Keratinocyte (primary cell): Measurements from ENCODE around the gene CACNA2D1. TPM values are rescaled to one million over a fixed set of nuclear protein-coding genes. Genes with fewer than 3 reads are reported as not detected.

ENCODE experiments used
- DNase-seq: peaks from one replicate; pipeline ENCODE4 v3.0.0-alpha.2; 2011; ENCODE audit warnings: low read depth, missing footprints, low spot score
- FAIRE-seq: peaks from 2 replicates; lab custom pipeline; 2011; peaks lifted over from hg19 to GRCh38; lab: Jason Lieb, UNC
- H2AFZ ChIP-seq: 2 replicates; pipeline ENCODE4 v1.6.0; 2012; ENCODE audit warnings: low read length, control low read depth, inconsistent platforms; ENCODE audit not compliant: control insufficient read depth
- H3K27ac ChIP-seq: 2 replicates; pipeline ENCODE4 v1.5.1; 2011; ENCODE audit warnings: low read length; ENCODE audit not compliant: control insufficient read depth, insufficient read depth
- H3K27me3 ChIP-seq: 3 replicates; pipeline ENCODE4 v1.6.0; 2011; ENCODE audit warnings: low read length; ENCODE audit not compliant: control insufficient read depth, insufficient read depth; ENCODE audit errors: extremely low read depth
- H3K36me3 ChIP-seq, 2 experiments: 2 replicates in 1 of 2; 3 replicates in 1 of 2; pipeline ENCODE4 v1.5.1; 2011; ENCODE audit warnings: low read length in 2 of 2, mild to moderate bottlenecking in 1 of 2; ENCODE audit not compliant: control insufficient read depth in 2 of 2, insufficient read depth in 2 of 2; ENCODE audit errors: extremely low read depth in 1 of 2
- H3K4me1 ChIP-seq: 3 replicates; pipeline ENCODE4 v1.5.1; 2011; ENCODE audit warnings: low read length; ENCODE audit not compliant: control insufficient read depth, insufficient read depth; ENCODE audit errors: extremely low read depth
- H3K4me2 ChIP-seq: 3 replicates; pipeline ENCODE4 v1.6.0; 2011; ENCODE audit warnings: low read depth, low read length; ENCODE audit not compliant: control insufficient read depth, insufficient read depth; ENCODE audit errors: extremely low read depth
- H3K4me3 ChIP-seq, 3 experiments: fragments of 200-600 bp in 1 of 3; sonication (generic) in 1 of 3; 2 replicates in 2 of 3; 3 replicates in 1 of 3; pipeline ENCODE4 v1.5.1; 2011 to 2016; ENCODE audit warnings: low read length in 3 of 3, mild to moderate bottlenecking in 3 of 3, control low read depth in 2 of 3, inconsistent platforms in 1 of 3, low read depth in 1 of 3, mixed read lengths in 1 of 3, mixed run types in 1 of 3, moderate library complexity in 1 of 3; ENCODE audit not compliant: control insufficient read depth in 2 of 3, insufficient read depth in 2 of 3; ENCODE audit errors: extremely low read depth in 1 of 3
- H3K79me2 ChIP-seq: 2 replicates; pipeline ENCODE4 v1.6.0; 2012; ENCODE audit warnings: low read length; ENCODE audit not compliant: control insufficient read depth, insufficient read depth
- H3K9ac ChIP-seq: 3 replicates; pipeline ENCODE4 v1.6.0; 2011; ENCODE audit warnings: low read length; ENCODE audit not compliant: control insufficient read depth, insufficient read depth; ENCODE audit errors: extremely low read depth
- H3K9me1 ChIP-seq: 3 replicates; pipeline ENCODE4 v1.6.0; 2011; ENCODE audit warnings: low read length; ENCODE audit not compliant: control insufficient read depth, insufficient read depth; ENCODE audit errors: extremely low read depth
- H3K9me3 ChIP-seq: 2 replicates; pipeline ENCODE4 v1.5.1; 2012; ENCODE audit warnings: low read depth, low read length; ENCODE audit not compliant: control insufficient read depth
- H4K20me1 ChIP-seq: 3 replicates; pipeline ENCODE4 v1.6.0; 2011; ENCODE audit warnings: low read length; ENCODE audit not compliant: control insufficient read depth, insufficient read depth; ENCODE audit errors: extremely low read depth
- EZH2 ChIP-seq: IDR thresholded peaks from one replicate; pipeline ENCODE4 v1.6.1; 2012; ENCODE audit warnings: inconsistent platforms, mild to moderate bottlenecking, low read length, moderate library complexity
- dilution Hi-C: fragments of 300-500 bp; cut with MboI; formaldehyde crosslinking; loops from one replicate; pipeline ENCODE4 v1.7.0; 2020; ENCODE audit warnings: low sequenced_read_pairs; ENCODE audit not compliant: extremely low pct_ligation_motif_present
- polyA plus RNA-seq, 5 experiments: library from polyadenylated mRNA; depleted of rRNA in 3 of 5; stranded (reverse) in 3 of 5; stranded (forward) in 1 of 5; unstranded in 1 of 5; fragments of >200 nt; gene quantifications; 1 replicate in 1 of 5; 2 replicates in 3 of 5; 3 replicates in 1 of 5; pipeline versions ENCODE4 v1.2.1 to v1.2.3, GENCODE V29; 2011 to 2012; ENCODE audit warnings: missing spikeins in 2 of 5, low read depth in 1 of 5, low replicate concordance in 1 of 5
- TF ChIP-seq, protein P1 (sequence below), 3 experiments: IDR thresholded peaks in 1 of 3; conservative IDR thresholded peaks in 1 of 3; optimal IDR thresholded peaks in 1 of 3; 2 replicates in 2 of 3; 3 replicates in 1 of 3; pipeline versions ENCODE3 to v1.5.1; 2011; ENCODE audit warnings: low read length in 3 of 3, mild to moderate bottlenecking in 3 of 3, moderate library complexity in 2 of 3, control low read depth in 1 of 3, inconsistent platforms in 1 of 3; ENCODE audit not compliant: insufficient read depth in 2 of 3; ENCODE audit errors: extremely low read depth in 1 of 3

Gene CACNA2D1
- polyA plus RNA-seq, 1 donor (not counting 4 experiments of a cell fraction or from before 2014, with no cell fraction given) = 1.8 TPM

DNA sequence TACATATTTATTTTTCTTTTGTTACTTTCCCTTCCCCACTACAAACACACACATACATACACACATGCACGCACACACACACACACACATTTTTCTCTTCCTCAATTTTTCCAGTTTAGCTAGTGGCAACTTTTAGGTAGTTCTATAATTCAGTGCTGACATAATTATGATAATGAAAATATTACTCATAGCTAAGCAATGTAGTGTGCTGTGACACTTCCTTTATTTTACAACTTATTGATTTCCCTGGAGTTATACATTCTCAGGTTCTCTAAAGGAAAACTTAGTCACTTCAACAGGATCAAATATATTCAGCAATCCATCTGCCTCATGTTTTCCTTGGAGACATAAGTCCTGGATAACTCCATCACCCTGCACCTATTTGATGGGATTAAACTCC is 151.6 kb downstream of the CACNA2D1 start:
- Histone ChIP-seq H4K20me1 (no peaks in the 10 kb centered on the region), H3K27me3 (no peaks in the 10 kb centered on the region), H3K4me1 (peaks cover 6% of the 10 kb centered on the region), H3K4me2 (no peak overlapping the region), H3K36me3 (no peaks in the 10 kb centered on the region), H3K4me3 (no peak overlapping the region), H2AFZ (no peak overlapping the region), H3K9ac (no peak overlapping the region), H3K27ac (no peak overlapping the region), H3K9me3 (no peaks in the 10 kb centered on the region), H3K79me2 (no peaks in the 10 kb centered on the region), H3K9me1 (no peaks in the 10 kb centered on the region)
- dilution Hi-C loops = no loop called here
- FAIRE-seq = no peak
- TF ChIP-seq, protein P1, sequence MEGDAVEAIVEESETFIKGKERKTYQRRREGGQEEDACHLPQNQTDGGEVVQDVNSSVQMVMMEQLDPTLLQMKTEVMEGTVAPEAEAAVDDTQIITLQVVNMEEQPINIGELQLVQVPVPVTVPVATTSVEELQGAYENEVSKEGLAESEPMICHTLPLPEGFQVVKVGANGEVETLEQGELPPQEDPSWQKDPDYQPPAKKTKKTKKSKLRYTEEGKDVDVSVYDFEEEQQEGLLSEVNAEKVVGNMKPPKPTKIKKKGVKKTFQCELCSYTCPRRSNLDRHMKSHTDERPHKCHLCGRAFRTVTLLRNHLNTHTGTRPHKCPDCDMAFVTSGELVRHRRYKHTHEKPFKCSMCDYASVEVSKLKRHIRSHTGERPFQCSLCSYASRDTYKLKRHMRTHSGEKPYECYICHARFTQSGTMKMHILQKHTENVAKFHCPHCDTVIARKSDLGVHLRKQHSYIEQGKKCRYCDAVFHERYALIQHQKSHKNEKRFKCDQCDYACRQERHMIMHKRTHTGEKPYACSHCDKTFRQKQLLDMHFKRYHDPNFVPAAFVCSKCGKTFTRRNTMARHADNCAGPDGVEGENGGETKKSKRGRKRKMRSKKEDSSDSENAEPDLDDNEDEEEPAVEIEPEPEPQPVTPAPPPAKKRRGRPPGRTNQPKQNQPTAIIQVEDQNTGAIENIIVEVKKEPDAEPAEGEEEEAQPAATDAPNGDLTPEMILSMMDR (optimal IDR thresholded peaks at IDR 0.05 in 1 of 3, IDR thresholded peaks at IDR 0.05 in 1 of 3, conservative IDR thresholded peaks at IDR 0.05 in 1 of 3; ENCODE audit: extremely low read depth in 1 of 3, insufficient read depth in 2 of 3, low read length in 3 of 3) = no peak
- no peak for TF ChIP-seq EZH2
- no peak for DNase-seq

DNA sequence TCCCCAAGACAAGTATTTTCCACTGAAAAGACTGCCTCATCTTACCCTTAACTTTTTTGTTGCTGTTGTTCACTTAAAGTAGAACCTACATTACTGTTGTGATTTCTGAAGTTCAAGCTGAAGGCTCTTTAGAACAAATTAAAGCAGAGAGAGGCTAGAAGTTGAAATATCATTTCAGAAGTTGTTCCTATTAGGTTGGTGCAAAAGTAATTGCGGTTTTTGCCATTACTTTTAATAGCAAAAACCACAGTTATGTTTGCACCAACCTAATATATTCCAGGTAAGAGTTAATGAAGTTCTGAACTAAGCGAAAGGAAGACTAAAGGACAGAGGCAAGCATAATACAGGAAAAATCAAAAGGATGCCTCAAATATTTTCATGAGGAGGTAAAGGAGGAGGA is 153.7 kb downstream of the CACNA2D1 start:
- dilution Hi-C loops = no loop called here
- no peaks in the 10 kb centered on the region for H3K9me3 ChIP-seq
- FAIRE-seq = no peak
- H3K79me2 ChIP-seq = no peaks in the 10 kb centered on the region
- no peaks in the 10 kb centered on the region for H3K36me3 ChIP-seq
- TF ChIP-seq, protein P1 (optimal IDR thresholded peaks at IDR 0.05 in 1 of 3, IDR thresholded peaks at IDR 0.05 in 1 of 3, conservative IDR thresholded peaks at IDR 0.05 in 1 of 3; ENCODE audit: extremely low read depth in 1 of 3, insufficient read depth in 2 of 3, low read length in 3 of 3) = no peak
- no peak for TF ChIP-seq EZH2
- no peak overlapping the region for H3K9ac ChIP-seq
- no peaks in the 10 kb centered on the region for H3K27me3 ChIP-seq
- H2AFZ ChIP-seq = no peak overlapping the region
- H3K4me3 ChIP-seq = no peak overlapping the region
- no peak overlapping the region for H3K27ac ChIP-seq
- H3K4me1 ChIP-seq = peaks cover 6% of the 10 kb centered on the region
- H4K20me1 ChIP-seq = no peaks in the 10 kb centered on the region
- no peak for DNase-seq
- no peak overlapping the region for H3K4me2 ChIP-seq
- H3K9me1 ChIP-seq = no peaks in the 10 kb centered on the region
